Panc1 (cell line): ENCODE results near the gene NT5M. TPM values are rescaled to one million over a fixed set of nuclear protein-coding genes. Genes with fewer than 3 reads are reported as not detected.
"Not testable (repeated sequence)": the region's sequence is repeated elsewhere in the genome, so short reads cannot be mapped to it uniquely, and the experiment has no call there.

Experiments used
- ATAC-seq: fragments of 200-7000 bp; cut with Tn5 transposase; 2 replicates; pipeline ENCODE4 v1.9.1; 2020; ENCODE audit warnings: mild to moderate bottlenecking, moderate library complexity
- BruUV-seq: library from RNA; stranded (reverse); fragments of 400-500 nt; replicated peaks from 2 replicates; lab custom pipeline; 2021; lab: Mats Ljungman, UMichigan
- CTCF ChIA-PET: fragments of 300-600 bp; sonication (Branson Sonifier 250); formaldehyde crosslinking; loops from one replicate; lab custom pipeline; 2022; ENCODE audit warnings: antibody characterized with exemption; lab: Charles Lee
- POLR2A ChIA-PET: fragments of 300-600 bp; sonication (Branson Sonifier 250); formaldehyde crosslinking; loops from one replicate; lab custom pipeline; 2022; ENCODE audit warnings: antibody characterized with exemption; lab: Charles Lee
- DNase-seq: peaks from one replicate; pipeline ENCODE4 v3.0.0-alpha.2; 2010; ENCODE audit warnings: low read depth, low spot score
- H3K27ac ChIP-seq: 2 replicates; pipeline ENCODE4 v1.5.1; 2011; ENCODE audit warnings: mild to moderate bottlenecking, low read length, inconsistent platforms
- H3K27me3 ChIP-seq: fragments of 200-500 bp; sonication (Bioruptor generic); 2 replicates; pipeline ENCODE4 v1.6.0; 2014; ENCODE audit warnings: low read length, inconsistent platforms; ENCODE audit not compliant: control insufficient read depth, insufficient read depth
- H3K36me3 ChIP-seq: fragments of 200-500 bp; sonication (Bioruptor generic); 2 replicates; pipeline ENCODE4 v1.5.1; 2014; ENCODE audit warnings: inconsistent platforms, mild to moderate bottlenecking, low read length, moderate library complexity; ENCODE audit not compliant: control insufficient read depth, insufficient read depth
- H3K4me1 ChIP-seq: 2 replicates; pipeline ENCODE4 v1.5.1; 2011; ENCODE audit warnings: inconsistent platforms, mild to moderate bottlenecking, low read length, moderate library complexity; ENCODE audit not compliant: control insufficient read depth, insufficient read depth
- H3K4me3 ChIP-seq, 2 experiments: 2 replicates each; pipeline ENCODE4 v1.5.1; 2011 to 2012; ENCODE audit warnings: low read depth in 2 of 2, low read length in 2 of 2, mild to moderate bottlenecking in 2 of 2, inconsistent platforms in 1 of 2, moderate library complexity in 1 of 2
- H3K9me3 ChIP-seq: fragments of 200-500 bp; sonication (Bioruptor generic); 2 replicates; pipeline ENCODE4 v1.5.1; 2014; ENCODE audit warnings: low read depth, mild to moderate bottlenecking, inconsistent platforms, low read length, moderate library complexity; ENCODE audit not compliant: control insufficient read depth, insufficient read depth
- POLR2AphosphoS5 ChIP-seq: IDR thresholded peaks from 2 replicates; pipeline ENCODE4 v1.6.1; 2012; ENCODE audit warnings: mild to moderate bottlenecking, low read depth, low read length, moderate library complexity
- SIN3A ChIP-seq: IDR thresholded peaks from 2 replicates; pipeline ENCODE4 v1.6.1; 2012; ENCODE audit warnings: low read depth, mild to moderate bottlenecking, low read length, moderate library complexity, borderline replicate concordance; ENCODE audit not compliant: insufficient read depth
- TCF7L2 ChIP-seq: IDR thresholded peaks from 2 replicates; pipeline ENCODE4 v1.6.1; 2011; ENCODE audit warnings: mild to moderate bottlenecking, low read depth, low read length, inconsistent platforms
- in situ Hi-C: cut with HindIII; loops from 2 replicates; pipeline ENCODE4 v1.10.0; 2016; ENCODE audit warnings: low sequenced_read_pairs, low pct_unique_long_range_greater_than_20kb
- intact Hi-C: fragments of 100-400 bp; cut with micrococcal nuclease; formaldehyde crosslinking; loops from one replicate; pipeline ENCODE4 v1.10.0; 2022; ENCODE audit not compliant: unreplicated experiment
- total RNA-seq: library from RNA; stranded (reverse); gene quantifications from one replicate; pipeline ENCODE4 v1.2.1, GENCODE V29; 2021; ENCODE audit not compliant: unreplicated experiment
- TF ChIP-seq, protein P1 (sequence below): fragments of 450-650 bp; IDR thresholded peaks from 2 replicates; pipeline ENCODE4 v1.5.1; 2017; ENCODE audit warnings: mild to moderate bottlenecking
- TF ChIP-seq, protein P2 (sequence below), 2 experiments: IDR thresholded peaks; 2 replicates each; pipeline ENCODE4 v1.6.1; 2011 to 2012; ENCODE audit warnings: low read depth in 2 of 2, control low read depth in 1 of 2, low read length in 1 of 2, mild to moderate bottlenecking in 1 of 2, moderate library complexity in 1 of 2; ENCODE audit not compliant: insufficient read depth in 1 of 2

Gene NT5M
- total RNA-seq, 1 experiment from 2014 or later: 3.1 TPM

DNA sequence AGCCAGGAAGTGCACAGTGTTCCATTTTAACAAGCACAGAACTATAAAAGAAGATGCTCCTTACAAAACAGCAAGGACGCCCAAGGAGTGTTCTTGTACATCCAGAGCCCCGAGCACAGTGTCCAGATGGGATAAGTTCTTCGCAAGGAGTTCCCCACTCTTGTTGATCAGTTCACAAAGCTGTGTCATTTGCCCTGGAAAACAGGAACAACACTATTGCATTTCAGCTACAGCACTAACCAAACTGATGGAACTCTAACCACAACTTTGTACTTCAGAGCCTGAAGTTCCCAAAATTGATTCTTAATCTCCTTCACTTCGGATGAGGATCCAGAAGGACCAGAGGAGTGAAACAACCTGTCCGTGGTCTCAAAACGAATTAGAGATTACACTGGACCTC, 27.2 kb upstream of the NT5M start:
- Histone ChIP-seq H3K4me3 (no peak overlapping the region), H3K36me3 (no peaks in the 10 kb centered on the region), H3K27ac (no peak overlapping the region), H3K4me1 (peaks cover 7% of the 10 kb centered on the region), H3K27me3 (no peaks in the 10 kb centered on the region), H3K9me3 (no peaks in the 10 kb centered on the region)
- no TSS peak for BruUV-seq
- no peak for DNase-seq
- TF ChIP-seq TCF7L2 (no peak), POLR2AphosphoS5 (no peak), SIN3A (no peak)
- TF ChIP-seq, protein P1, sequence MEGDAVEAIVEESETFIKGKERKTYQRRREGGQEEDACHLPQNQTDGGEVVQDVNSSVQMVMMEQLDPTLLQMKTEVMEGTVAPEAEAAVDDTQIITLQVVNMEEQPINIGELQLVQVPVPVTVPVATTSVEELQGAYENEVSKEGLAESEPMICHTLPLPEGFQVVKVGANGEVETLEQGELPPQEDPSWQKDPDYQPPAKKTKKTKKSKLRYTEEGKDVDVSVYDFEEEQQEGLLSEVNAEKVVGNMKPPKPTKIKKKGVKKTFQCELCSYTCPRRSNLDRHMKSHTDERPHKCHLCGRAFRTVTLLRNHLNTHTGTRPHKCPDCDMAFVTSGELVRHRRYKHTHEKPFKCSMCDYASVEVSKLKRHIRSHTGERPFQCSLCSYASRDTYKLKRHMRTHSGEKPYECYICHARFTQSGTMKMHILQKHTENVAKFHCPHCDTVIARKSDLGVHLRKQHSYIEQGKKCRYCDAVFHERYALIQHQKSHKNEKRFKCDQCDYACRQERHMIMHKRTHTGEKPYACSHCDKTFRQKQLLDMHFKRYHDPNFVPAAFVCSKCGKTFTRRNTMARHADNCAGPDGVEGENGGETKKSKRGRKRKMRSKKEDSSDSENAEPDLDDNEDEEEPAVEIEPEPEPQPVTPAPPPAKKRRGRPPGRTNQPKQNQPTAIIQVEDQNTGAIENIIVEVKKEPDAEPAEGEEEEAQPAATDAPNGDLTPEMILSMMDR: no peak
- TF ChIP-seq, protein P2, sequence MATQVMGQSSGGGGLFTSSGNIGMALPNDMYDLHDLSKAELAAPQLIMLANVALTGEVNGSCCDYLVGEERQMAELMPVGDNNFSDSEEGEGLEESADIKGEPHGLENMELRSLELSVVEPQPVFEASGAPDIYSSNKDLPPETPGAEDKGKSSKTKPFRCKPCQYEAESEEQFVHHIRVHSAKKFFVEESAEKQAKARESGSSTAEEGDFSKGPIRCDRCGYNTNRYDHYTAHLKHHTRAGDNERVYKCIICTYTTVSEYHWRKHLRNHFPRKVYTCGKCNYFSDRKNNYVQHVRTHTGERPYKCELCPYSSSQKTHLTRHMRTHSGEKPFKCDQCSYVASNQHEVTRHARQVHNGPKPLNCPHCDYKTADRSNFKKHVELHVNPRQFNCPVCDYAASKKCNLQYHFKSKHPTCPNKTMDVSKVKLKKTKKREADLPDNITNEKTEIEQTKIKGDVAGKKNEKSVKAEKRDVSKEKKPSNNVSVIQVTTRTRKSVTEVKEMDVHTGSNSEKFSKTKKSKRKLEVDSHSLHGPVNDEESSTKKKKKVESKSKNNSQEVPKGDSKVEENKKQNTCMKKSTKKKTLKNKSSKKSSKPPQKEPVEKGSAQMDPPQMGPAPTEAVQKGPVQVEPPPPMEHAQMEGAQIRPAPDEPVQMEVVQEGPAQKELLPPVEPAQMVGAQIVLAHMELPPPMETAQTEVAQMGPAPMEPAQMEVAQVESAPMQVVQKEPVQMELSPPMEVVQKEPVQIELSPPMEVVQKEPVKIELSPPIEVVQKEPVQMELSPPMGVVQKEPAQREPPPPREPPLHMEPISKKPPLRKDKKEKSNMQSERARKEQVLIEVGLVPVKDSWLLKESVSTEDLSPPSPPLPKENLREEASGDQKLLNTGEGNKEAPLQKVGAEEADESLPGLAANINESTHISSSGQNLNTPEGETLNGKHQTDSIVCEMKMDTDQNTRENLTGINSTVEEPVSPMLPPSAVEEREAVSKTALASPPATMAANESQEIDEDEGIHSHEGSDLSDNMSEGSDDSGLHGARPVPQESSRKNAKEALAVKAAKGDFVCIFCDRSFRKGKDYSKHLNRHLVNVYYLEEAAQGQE (IDR thresholded peaks at IDR 0.05; ENCODE audit: insufficient read depth in 1 of 2, low read depth in 2 of 2, low read length in 1 of 2): no peak
- ChIA-PET CTCF (no interaction called here), POLR2A (no interaction called here)
- in situ Hi-C loops (no loop called here), intact Hi-C loops (no loop called here)
- ATAC-seq: no peak

DNA sequence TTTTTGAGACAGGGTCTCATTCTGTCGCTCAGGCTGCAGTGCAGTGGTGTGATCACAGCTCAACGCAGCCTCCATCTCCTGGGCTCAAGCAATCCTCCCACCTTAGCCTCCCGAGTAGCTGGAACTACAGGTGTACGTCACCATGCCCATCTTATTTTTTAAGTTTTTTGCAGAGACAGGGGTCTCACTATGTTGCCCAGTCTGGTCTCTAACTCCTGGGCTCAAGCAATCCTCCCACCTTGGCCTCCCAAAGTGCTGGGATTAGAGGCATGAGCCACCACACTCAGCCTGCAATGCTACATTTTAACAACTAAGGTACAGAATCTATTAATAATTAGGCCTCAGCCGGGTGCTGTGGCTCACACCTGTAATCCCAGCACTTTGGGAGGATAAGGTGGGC, 25.7 kb upstream of the NT5M start:
- intact Hi-C loops, H3K27ac ChIP-seq, BruUV-seq, H3K36me3 ChIP-seq, H3K4me1 ChIP-seq, DNase-seq, CTCF ChIA-PET, in situ Hi-C loops, H3K4me3 ChIP-seq, ATAC-seq, H3K27me3 ChIP-seq, H3K9me3 ChIP-seq: not testable (repeated sequence)
- POLR2A ChIA-PET: interaction anchor here (1.0 kb wide), 1 partner anchor 24 kb away, joined by 3 read pairs; no protein-coding TSS in a partner anchor

DNA sequence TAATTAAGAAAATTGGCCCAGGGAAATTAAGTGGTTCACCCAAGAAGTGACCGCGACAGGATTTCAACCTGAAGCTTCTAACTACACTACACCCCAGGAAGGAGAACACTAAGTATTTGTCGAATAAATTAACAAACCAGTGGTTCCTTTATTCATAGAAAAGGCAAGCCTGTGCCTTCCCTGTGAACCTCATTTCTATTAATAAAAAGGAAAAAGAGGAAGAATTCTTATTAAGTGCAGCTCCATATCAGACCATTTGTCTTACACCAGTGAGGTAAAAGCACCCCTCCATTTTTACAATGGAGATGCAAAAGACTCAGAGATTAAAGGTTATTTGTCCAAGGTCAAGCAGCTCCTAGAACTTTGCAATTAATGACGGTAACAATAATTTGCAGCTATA, 23.9 kb upstream of the NT5M start:
- Histone ChIP-seq H3K27me3 (no peaks in the 10 kb centered on the region), H3K27ac (no peak overlapping the region; the same call in 1 of the 2 replicates), H3K4me3 (peak overlapping the region; percentile 69 to 75; a peak in 3 of 4 replicates), H3K4me1 (peaks cover 7% of the 10 kb centered on the region), H3K36me3 (no peaks in the 10 kb centered on the region), H3K9me3 (no peaks in the 10 kb centered on the region)
- intact Hi-C loops: no loop called here
- CTCF ChIA-PET: no interaction called here
- no peak for TF ChIP-seq SIN3A
- TF ChIP-seq, protein P1: no peak
- TF ChIP-seq TCF7L2: no peak
- no peak for TF ChIP-seq POLR2AphosphoS5
- TF ChIP-seq, protein P2 (IDR thresholded peaks at IDR 0.05; ENCODE audit: insufficient read depth in 1 of 2, low read depth in 2 of 2, low read length in 1 of 2): no peak
- DNase-seq (no peak), ATAC-seq (no peak)
- BruUV-seq: TSS peak; percentile 88
- POLR2A ChIA-PET: no interaction called here
- in situ Hi-C loops: no loop called here
